AG10803 (cell line): ENCODE data around the gene GK.

Source experiments
- DNase-seq: peaks from one replicate; pipeline ENCODE4 v3.0.0; 2010; ENCODE audit warnings: low read depth
- H3K4me3 ChIP-seq: 2 replicates; pipeline ENCODE4 v1.5.1; 2011; ENCODE audit warnings: mild to moderate bottlenecking, low read length, control low read depth
- CTCF ChIP-seq: conservative IDR thresholded peaks from 2 replicates; pipeline ENCODE4 v1.5.1; 2011; ENCODE audit warnings: mild to moderate bottlenecking, low read length, control low read depth, inconsistent platforms

GK gene

GRCh38 chrX:30653415-30654131 lies at the start of gene GK:
GK (plus strand) TSS chrX:30653423; CDS start chrX:30653538, 115 bp downstream.
- peak; percentile 23 for DNase-seq
- no peak for TF ChIP-seq CTCF
- peak within 1 kb of the TSS; percentile 79 for H3K4me3 ChIP-seq

GRCh38 chrX:30607155-30607554 lies 46.1 kb upstream of the GK start:
- H3K4me3 ChIP-seq = no peak overlapping the region
- TF ChIP-seq CTCF = no peak
- DNase-seq = no peak

DNA sequence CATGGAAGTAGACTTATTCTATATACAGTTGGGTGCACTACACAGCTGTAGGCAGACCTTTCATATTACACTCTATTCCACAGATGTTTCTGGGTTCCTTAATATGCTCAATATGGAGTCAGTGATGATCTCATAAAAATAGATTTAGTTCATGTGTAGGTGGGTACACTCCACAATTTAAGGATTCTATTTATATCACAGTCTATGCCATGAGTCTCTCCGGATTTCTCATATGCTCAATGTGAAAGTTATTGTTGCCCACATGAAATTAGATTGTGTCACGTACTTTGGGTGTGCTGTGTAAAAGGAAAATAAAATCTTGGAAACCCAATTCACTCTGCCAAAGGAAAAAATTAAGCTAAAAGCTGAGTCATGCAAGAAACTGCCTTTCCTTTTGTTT lies 43.2 kb upstream of the GK start:
- TF ChIP-seq CTCF = no peak
- peak; percentile 5 for DNase-seq

DNA sequence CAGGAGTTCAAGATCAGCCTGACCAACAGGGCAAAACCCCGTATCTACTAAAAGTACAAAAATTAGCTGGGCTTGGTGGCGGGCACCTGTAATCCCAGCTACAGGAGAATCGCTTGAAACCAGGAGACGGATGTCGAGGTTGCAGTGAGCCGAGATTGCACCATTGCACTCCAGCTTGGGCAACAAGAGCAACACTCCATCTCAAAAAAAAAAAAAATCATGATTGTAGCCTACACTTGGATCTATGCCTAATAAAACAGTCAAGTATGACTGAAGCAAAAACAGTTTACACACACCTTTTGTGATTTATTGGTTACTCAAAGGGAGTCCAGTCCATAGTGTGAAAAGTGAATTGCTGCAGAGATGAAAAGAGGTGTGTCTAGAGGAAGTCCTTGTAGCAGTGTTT lies 41.0 kb upstream of the GK start:
- no peak for DNase-seq
- TF ChIP-seq CTCF = no peak
- no peak overlapping the region for H3K4me3 ChIP-seq

More for the DNA sequence above, 43.2 kb upstream of the GK start:
- H3K4me3 ChIP-seq = no peak overlapping the region

DNA sequence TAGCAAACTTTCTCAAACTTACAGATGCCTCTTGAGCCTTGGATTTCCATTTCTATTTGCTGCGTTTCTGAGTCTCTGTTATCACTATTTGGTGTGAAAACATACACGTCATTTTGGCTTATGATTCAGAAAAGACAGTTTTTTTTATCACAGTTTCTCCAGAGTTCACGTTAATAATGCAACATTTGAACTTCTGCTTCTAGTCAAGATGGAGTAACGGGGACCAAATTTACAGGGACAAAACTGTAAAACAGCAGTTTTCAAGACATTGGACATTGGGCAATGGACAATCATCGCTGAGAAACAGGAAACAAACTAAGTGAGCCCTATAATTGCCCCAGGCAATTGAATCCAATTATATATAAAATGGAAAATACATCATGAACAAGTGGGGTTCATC lies 39.5 kb upstream of the GK start:
- no peak for TF ChIP-seq CTCF
- DNase-seq = no peak
- no peak overlapping the region for H3K4me3 ChIP-seq

DNA sequence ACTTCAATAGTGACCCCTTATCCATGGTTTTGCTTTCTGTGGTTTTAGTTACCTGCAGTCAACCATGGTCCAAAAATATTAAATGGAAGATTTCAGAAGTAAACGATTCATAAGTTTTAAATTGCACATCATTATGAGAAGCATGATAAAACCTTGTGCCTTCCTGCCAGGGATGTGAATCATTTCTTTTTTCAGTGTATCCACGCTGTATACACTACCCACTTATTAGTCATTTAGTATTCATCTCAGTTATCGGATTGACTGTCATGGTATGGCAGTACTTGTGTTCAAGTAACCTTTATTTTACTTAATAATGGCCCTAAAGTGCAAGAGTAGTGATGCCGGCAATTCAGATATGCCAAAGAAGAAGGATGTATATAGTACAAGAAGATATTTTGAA lies 38.0 kb upstream of the GK start:
- TF ChIP-seq CTCF = no peak
- no peak overlapping the region for H3K4me3 ChIP-seq
- DNase-seq = no peak

GRCh38 chrX:30618160-30618765 lies 35.0 kb upstream of the GK start:
- TF ChIP-seq CTCF = no peak
- no peak for DNase-seq
- H3K4me3 ChIP-seq = no peak overlapping the region
